AG10803 (cell line): Measurements from ENCODE around the gene LINGO4.

ENCODE experiments used
- DNase-seq: peaks from one replicate; pipeline ENCODE4 v3.0.0; 2010; ENCODE audit warnings: low read depth
- H3K4me3 ChIP-seq: 2 replicates; pipeline ENCODE4 v1.5.1; 2011; ENCODE audit warnings: mild to moderate bottlenecking, low read length, control low read depth
- TF ChIP-seq, protein P1 (sequence below): conservative IDR thresholded peaks from 2 replicates; pipeline ENCODE4 v1.5.1; 2011; ENCODE audit warnings: mild to moderate bottlenecking, low read length, control low read depth, inconsistent platforms

The LINGO4 gene

DNA sequence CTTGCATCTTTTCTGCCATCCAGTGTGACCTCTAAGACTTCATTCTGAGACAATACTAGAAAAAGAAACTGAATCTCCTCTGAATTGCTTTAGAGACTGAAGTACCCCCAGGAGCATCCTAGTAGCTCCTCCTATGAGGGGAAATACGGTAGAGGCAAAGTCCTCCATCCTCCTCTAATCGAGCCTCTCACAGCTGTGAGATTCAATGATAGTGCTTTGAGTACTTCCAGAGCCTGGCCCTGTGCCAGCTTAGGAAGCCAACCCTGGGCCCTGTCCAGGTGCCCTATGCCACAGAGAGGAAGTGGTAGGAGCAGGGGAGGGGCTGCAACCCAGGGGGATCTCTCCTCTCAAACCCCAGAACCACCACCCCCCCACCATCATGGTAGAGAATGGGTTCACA, 15.7 kb upstream of the LINGO4 start:
- no peak for DNase-seq
- TF ChIP-seq, protein P1, sequence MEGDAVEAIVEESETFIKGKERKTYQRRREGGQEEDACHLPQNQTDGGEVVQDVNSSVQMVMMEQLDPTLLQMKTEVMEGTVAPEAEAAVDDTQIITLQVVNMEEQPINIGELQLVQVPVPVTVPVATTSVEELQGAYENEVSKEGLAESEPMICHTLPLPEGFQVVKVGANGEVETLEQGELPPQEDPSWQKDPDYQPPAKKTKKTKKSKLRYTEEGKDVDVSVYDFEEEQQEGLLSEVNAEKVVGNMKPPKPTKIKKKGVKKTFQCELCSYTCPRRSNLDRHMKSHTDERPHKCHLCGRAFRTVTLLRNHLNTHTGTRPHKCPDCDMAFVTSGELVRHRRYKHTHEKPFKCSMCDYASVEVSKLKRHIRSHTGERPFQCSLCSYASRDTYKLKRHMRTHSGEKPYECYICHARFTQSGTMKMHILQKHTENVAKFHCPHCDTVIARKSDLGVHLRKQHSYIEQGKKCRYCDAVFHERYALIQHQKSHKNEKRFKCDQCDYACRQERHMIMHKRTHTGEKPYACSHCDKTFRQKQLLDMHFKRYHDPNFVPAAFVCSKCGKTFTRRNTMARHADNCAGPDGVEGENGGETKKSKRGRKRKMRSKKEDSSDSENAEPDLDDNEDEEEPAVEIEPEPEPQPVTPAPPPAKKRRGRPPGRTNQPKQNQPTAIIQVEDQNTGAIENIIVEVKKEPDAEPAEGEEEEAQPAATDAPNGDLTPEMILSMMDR = no peak
- no peak overlapping the region for H3K4me3 ChIP-seq

DNA sequence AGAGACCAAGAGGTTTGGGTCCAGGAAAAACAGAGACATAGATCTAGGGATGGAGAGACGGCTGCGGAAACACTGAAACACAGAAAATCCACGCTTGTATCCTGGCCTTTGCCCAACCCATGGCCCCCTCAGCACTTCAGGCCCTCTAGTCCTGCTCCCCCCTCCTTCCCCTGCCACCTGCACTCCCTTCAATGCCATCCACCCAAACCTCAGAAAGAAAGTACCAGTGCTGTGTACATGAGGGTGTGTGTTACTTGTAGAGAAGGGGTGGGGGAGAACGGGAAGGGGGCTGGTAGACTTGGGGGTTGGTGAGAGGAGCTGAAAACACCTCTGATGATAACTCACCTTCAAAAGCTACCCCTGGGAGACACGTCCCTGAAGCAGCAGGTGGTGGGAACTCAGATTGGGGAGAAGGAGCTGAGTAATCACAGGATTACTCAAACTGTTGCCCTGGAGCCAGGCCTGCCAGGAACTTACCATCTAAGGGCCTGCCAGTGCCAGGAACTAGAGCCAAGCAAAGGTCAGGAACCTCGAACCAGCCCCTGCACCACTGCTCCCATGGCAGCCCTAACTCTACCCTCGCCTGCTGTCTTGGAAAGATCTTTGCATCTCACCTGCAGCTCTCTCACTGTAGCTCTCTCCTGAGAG, 14.9 kb upstream of the LINGO4 start:
- DNase-seq = no peak
- no peak overlapping the region for H3K4me3 ChIP-seq
- TF ChIP-seq, protein P1 = no peak

DNA sequence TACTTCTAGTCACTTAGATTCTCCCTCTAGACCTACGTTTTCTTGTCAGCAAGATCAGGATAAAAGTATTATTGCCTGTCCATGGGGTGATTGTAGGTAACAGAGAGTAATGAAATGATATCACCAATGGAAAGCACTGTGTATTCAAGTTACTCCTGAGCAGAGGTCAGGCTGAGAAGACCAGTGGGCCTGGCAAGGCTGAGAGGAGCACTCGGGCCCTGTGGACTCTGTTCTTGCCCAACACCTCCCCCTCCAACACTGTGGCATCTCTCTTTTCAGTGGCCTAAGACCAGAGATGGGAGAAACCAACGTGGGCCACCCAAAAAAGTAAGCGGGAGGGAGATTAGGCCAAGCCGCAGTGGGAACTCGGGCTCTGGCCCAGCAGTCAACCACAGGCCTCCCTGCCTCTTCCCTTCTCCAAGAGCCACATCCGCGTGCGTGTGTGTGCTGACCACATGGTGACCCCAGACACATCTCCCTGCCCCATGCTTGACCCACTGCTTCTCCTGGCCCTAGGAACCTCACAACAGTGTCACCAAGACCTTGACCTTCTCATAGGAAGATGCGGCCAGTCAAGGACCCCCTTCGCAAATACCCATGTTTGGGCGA, 14.1 kb upstream of the LINGO4 start:
- H3K4me3 ChIP-seq = no peak overlapping the region
- no peak for DNase-seq
- TF ChIP-seq, protein P1 = no peak

DNA sequence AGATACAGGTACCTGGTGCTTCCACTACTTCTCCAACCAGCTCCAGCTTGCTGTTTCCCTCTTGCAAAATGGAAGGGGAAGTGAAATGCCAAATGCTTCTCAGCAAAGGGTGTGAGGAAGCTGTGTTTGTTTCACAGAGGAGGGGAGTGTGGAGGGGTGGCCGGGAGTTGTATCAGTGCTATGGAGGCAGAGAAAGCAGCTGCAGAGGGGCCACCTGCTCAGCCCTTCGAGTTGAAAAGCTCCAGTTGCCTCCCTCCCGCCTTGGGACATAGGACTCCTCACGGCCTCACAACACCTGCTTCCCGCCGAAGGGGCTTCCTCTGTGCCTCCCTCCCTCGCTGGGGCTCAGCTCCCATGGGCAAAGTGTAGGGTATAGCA, 12.1 kb upstream of the LINGO4 start:
- no peak overlapping the region for H3K4me3 ChIP-seq
- TF ChIP-seq, protein P1 = no peak
- no peak for DNase-seq

DNA sequence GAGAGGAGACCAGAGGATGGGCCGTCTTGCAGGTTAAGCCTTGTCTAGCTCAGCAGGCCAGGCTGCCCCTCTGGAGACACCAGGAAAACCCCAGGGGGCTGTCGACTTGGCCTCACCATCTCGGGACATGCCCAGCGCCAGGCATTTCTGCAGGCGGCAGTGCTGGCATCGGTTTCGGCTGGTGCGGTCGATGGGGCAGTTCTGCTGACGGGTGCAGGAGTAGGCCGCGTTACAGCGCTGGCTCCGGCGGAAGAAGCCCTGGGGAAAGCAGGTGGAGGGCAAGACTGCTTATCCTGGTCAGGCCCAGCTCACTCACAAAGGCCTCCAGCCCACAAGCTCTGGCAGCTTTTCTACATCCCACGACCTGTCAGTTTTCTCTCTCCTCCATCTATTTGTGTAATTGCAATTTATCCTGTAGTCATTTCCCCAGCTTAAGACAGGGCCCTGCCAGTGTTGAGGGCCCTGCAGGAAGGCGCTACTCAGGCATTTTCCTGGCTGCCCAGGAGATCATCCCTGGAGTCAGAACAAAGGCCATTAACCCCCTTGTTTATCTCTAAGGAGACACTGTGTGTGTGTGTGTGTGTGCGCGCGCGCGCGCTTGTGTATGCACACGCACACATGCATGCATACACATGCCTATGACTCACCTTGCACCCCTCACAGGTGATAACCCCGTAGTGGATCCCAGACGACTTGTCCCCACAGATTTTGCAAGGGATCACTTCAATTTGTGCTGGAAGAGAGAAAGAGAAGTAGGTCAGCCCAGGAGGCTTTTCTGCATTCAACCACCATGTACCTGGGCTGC, 11.5 kb upstream of the LINGO4 start:
- DNase-seq = no peak
- TF ChIP-seq, protein P1 = no peak
- no peak overlapping the region for H3K4me3 ChIP-seq

DNA sequence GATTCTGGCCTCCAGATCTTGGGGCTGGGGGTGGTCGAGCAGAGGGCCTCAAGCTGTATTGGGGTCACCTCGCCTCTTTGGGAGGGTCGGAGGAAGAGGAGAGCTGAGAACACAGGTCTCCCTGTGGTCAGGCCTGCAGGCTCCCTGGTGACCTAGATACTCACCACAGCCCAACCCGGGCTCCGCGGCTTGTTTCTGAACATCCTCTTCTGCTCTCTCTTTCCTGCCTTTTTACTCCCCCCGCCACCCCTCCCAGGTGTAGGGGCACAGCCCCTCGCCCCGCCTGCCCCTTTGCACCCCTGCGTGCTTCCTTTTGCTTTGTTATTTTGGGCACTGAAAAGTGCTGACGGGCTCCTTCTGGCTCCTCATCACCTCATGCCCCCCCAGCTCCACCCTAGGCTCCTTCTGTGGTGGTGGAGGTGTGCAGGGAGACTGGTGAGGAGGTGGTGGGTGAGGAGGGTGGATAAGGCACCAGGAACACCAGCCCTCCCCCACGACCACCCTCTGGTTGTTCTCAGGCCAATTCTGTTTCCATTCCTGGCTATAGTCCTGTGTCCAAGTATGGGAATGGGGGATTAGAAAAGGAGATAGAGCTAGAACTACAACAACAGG, 10.6 kb upstream of the LINGO4 start:
- TF ChIP-seq, protein P1 = no peak
- H3K4me3 ChIP-seq = no peak overlapping the region
- DNase-seq = no peak
